Stimulated activated CD4-positive, alpha-beta T cell treated with anti-CD3 and anti-CD28 coated beads, TNF-alpha, amount 100 ng/mL, for 48 hours (primary cell): ENCODE data around the gene NRCAM.

Experiments
- DNase-seq, 3 donors: peaks; one replicate each; pipeline ENCODE4 v3.0.0-alpha.2; 2020; ENCODE audit warnings: low read depth in 3 of 3

The NRCAM gene

DNA sequence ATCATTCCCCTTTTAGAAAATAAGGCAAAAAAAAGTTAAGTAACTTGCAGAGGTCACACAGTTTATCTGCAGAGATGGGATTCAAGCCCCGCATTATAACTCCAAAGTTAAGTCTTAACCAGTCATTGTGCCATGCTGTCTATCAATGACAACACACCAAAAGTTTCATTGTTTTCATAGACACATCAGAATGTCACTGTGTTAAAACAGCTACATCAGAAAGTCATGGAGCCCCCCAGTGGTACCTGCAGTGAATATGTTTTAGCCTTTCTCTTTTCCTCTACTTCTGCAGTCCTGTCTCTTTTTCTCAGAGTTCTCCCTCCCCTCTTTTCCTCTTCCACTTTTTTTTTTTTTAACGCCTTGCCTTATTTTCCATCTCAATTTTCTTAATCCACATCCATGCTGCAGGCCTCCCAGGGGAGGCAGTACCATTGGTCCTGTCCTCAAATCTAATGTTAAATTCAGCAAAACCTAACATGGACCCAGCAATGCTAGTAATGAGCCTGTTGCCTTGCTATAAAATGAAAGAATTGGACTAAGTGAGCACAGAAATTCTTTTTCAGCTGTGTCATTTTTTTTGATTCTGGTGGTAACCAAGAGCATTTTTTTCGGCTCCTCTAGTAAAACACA is 3.8 kb upstream of the NRCAM start:
- DNase-seq, result no peak

DNA sequence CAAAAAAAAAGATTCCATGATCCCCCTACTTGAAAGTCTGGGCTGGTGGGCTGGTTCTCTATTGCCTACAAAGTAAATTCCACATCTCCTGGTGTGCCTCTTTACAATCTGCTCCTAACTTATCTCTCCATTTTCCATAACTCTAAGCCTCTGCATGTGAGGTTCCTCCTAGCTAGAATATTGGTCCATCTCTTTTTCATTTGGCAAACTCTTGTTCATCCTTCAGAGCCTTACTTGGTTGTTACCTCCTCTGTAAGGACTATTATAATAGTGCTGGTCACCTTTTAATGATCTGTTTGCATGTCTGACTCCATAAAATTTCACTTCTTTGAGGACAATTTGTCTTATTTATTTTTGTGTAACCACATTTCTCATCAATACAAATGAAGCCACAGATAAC is 1.6 kb upstream of the NRCAM start:
- no peak for DNase-seq

DNA sequence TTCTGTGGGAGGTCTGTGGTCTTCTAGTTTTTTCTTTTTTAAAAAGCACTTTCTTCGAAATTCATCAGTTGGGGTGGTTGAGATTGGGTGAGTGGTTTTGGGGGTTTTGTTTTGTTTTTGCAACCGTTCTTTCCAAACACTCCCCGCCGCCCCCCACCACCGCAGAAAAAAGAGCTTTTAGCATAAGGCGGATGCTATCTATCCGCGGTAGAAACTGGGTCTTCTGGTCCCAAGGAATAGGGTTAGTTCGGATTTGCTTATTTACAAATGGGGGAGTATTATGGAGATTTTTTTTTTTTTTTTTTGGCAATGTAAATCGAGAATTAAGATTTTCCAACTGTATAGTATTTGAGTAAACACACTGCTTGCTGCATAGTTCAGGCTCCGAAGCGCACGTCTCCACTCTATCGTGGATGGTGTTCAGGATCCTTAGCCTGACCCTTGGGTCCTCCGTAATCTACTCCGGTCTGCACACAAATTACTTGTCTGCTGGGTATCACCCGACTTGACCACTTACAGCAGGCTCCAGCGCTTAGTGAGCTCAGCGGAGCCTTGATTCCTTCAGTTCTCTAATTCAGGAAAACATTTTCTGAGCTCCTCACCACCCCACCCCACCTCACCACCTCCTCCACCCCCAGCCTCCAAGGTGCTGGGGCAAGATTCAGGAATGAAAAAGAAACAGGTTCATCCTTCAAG is 757 bp upstream of the NRCAM start:
- no peak for DNase-seq

DNA sequence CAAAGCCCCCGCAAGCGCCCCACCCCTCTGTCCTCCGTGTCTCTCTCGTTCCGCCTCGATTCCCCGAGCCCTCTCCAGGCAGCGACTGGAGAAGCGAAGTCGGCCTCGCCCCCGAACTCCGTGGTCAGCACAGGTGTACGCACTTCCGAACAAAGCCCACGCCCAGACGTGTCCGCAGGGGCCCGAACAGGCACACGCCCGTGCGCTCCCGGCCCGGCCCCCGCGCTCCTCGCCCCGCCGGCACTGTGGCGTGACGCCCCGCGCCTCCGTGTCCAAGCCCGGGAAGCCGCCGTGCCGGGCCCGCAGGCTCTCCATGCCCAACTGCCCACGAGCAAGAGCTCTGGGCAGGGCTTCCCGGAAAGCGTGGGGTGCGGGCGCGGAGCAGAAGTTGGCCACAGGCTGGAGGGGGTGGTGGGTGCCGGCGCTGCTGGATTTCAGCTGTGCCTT is 662 bp downstream of the NRCAM start:
- no peak for DNase-seq

DNA sequence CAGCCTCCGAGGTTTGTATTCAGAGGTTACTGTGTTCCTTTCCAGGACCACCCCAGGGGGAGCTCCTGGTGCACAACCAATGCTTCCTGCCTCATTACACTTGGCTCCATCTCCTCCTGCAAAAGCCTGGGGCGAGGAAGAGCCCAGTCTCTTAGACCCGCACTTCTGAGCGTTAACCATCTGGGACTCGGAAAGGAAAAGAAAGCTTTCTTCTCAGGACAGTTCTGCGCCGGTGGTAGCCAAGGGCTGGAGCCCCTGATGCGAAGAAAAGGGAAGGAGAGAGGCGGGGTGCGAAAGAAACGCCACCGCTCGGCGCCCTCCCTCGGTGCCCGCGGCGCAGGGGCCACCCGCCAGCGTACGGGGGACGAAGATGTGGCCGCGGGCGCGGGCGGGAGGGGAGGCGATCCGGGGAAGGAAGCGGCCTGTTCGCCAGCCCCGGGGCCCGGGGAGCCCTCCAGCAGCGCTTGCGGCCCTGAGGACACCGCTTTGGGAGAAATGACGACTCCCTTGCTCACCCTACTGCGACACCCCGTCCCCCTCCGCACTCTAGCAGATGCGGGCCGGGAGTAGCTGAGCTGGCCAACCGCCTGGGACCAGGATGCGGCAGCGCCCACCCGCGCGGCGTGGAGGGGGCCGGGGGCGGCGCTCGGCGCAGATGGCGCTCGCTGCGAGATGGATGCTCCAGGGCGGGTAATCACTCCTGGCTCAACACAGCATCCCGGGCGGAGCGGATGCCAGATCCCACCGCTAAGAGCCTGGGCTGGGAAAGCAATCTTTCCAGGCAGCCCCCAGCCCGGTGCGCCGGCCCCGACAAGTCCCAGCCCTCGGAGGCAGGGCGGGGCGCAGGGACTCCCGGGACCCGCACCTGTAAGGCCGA is 1.3 kb downstream of the NRCAM start:
- DNase-seq, result no peak

DNA sequence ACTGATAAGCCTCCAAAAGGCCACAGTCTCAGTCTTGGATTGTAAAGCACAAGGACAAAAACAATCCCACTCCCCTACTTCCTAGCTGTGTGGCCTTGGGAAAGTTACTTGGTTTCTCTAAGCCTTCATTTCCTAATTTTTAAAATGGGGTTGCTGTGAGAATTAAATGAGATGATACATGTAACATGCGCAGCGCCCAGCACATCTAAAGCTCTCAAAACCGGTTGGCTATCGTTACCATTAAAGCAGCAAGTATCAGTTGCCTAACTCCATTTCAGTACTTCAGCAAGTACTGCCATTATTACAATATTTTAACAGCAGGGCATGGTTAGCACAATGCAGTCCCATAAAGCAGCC is 1.9 kb downstream of the NRCAM start:
- no peak for DNase-seq

DNA sequence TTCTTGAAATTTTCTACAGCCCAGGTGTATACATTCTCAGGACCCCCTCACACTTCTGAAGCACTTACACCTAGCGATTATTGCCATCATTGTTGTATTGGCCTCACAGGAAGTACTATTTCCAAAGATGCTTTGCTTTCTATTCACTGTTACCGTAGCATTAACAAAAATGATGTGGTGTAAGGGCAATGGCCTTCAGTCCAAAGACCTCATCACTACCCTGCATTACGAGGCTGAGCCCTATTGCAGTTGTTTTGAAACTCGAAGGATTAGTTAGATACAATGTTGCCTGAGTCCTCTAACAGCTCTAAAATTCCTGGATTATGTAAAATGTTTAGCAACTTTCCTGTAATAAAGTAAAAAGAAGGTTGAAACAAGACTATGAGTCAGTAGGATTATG is 2.9 kb downstream of the NRCAM start:
- DNase-seq, result no peak

DNA sequence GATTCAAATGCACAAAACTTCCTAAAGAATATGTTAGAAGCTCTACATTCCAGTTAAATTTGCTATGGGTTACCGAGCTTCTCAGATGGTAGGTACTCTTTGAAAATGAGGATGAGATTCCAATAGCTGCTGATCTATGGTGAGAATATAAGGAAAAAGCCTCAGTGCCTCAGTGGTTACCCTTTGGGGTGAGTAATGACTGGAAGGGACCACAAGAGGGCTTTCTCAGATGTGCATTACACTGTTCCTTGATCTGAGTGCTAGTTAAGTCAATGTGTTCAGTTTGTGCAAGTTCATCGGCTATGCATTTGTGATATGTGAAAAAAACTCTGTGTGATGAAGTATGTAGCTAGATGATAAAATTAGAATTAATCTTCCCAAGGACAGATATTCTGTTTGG is 3.5 kb downstream of the NRCAM start:
- DNase-seq, result no peak

DNA sequence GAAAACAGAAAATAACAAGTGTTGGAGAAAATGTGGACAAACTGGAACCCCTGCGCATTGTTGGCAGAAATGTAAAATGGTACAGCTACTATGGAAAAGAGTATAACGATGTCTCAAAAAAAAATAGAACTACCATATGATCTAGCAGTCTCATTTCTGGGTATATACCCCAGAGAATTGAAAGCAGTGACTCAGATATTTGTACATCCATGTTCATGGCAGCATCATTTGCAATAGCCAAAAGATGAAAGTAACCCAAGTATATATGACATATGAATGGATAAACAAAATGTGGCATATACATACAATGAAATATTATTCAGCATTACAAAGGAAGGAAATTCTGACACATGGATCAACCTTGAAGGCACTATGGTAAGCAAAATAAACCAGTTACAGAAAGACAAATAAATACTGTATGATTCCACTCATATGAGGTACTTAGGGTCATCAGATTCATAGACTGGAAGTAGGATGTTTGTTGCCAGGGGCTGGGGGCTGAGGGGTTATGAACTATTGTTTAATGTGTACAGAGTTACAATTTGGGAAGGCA is 4.9 kb downstream of the NRCAM start:
- DNase-seq, result no peak

DNA sequence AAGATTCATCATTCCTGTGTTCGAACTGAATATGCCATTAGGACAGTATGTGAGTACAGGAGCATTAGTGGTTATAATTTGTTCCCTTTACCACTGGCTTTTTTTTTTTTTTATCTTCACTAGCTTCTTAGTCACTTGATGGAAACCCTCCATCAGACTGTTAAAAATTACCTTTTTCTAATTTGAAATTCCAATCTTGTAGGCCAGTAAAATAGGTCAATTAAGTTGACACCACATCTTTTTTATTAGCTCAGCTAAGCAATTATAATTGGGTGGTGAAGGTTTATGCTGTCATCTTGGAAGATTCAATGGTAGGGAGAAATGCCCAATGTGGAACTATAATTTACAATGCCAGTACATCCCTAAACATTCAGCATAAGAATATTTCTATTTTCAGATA is 6.1 kb downstream of the NRCAM start:
- no peak for DNase-seq

DNA sequence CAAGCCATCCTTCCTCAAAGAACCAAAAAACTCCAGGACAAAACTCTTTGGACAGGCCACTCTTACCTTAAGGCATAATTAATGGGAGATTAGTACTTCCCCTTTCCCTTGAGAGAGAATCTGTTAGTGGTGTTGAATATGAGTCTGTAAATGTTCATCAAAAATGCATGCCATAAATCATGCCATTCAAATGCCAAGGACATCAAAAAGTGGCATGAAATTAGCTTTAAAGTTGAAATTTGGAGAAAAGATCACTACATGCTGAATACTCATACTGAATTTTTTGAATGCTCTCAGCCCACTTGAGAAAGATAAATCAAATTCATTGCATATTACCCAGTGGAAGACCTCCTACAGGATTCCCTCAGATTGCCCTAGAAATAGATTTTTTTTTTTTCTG is 6.7 kb downstream of the NRCAM start:
- DNase-seq, result no peak

DNA sequence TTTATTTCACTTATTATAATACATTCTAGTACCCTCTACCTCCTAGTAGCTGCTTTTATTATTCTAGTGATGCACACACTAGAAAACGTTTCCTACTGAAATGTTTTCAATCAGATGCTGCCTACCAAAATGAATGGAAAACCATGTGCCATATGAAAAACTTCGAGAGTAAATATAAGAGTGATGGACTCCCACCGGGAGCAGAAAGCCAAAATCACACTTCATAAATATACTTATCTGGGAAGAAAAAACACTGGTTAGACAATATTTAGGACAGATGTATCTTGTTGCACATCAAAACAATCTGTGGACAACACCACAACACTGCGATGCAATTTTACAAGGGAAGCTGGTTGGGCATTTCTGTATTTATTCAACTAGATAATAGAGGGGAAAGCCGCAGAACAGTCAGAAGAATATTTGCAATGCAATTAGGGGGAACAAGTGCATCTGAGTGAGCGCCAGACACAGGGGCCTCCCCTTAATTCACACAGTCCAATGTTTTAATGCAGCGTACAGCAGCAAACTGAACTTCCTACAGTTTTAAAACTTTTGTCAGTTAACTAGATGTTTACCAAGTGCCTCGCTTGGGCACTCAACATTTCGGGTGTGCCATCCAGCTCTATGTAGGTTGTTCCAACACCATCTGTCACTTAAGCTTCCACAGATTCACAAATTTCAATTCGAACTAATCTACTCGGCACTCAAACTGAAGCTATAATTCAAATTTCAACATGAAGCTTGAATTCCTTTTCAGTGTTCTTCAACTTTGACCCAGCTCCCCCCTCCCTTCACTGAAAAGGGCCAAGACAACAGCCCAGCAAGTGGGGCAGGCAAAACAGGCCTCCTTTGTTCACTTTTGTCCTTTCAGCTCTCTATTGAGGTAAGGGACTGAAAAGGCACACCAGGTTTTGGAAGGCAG is 7.4 kb downstream of the NRCAM start:
- DNase-seq, result no peak

DNA sequence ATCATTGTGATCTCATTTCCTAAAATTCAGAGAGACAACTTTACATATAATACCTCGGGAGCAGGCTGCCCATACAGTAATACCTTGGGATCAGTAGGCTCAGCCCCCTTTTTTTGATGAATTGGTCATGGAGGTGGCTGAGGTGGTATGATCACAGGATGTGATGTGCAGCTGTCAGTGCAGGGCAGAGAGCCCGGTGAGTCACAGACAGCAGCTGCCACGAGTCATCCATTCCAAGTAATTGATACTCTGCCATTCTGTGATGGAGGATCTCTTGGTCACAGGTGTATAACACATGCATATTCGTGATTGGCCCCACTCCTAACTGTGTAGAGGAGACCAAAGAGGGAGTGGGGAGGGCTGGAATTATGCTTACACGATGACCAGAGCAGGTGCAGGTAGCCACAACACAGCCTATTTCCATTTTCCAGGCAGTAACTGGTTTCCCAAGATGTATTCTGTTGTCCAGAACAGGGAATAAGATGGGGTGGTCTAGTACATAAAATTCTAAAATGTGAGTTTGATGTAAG is 14.1 kb downstream of the NRCAM start:
- DNase-seq, result peak in 2 of 3 donors; percentile 20 to 48

DNA sequence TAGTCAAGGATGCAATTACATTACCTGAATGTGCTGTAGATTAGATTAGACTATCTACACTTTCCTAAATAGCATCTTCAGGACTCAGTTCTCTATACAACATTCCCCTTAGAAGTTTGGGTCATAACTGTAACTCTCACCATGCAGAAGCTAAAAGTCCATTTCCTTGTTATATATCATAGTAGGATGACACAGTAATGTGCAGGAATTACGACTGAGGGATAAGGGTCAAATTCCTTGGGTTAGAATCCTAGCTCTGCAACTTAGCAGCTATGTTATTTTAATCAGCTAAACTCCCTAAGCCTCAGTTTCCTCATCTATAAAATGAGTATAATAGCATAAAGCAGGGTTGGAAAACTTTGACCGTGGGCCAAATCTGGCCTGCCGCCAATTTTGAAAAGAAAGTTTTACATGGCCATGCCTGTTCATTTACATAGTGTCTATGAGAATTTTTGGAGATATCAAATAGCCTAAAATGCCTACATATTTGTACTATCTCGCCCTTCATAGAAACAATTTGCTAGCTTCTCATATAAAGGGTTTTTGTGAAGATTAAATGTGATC is 14.8 kb downstream of the NRCAM start:
- DNase-seq, result no peak

DNA sequence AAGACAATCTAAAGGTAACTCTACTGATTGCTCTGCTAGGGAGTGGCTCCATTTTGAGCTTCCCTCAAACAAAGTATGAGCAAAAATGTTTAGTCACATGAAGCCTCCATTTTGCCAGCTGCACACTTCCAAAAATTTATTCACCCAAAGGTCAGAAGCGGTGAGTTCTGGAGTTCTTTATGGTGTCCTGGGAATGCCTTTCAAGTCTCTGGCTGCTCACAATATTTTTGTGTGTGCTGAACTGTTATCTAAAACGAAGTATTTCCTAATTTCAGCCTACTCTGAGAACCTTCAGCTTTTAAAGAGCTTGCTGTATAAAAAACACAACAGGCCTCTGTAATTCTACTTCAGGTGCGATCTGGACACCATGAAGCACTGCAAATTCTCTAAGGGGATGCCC is 15.6 kb downstream of the NRCAM start:
- DNase-seq, result no peak

DNA sequence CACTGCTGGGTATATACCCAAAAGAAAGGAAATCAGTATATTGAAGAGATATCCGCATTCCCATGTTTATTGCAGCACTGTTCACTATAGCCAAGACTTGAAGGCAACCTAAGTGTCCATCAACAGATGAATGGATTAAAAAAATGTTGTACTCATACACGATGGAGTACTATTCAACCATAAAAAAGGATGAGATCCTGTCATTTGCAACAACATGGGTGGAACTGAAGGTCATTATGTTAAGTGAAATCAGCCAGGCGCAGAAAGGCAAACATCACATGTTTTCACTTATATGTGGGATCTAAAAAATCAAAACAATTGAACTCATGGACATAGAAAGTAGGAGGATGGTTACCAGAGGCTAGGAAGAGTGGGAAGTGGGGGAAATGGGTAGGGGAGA is 19.3 kb downstream of the NRCAM start:
- DNase-seq, result no peak

DNA sequence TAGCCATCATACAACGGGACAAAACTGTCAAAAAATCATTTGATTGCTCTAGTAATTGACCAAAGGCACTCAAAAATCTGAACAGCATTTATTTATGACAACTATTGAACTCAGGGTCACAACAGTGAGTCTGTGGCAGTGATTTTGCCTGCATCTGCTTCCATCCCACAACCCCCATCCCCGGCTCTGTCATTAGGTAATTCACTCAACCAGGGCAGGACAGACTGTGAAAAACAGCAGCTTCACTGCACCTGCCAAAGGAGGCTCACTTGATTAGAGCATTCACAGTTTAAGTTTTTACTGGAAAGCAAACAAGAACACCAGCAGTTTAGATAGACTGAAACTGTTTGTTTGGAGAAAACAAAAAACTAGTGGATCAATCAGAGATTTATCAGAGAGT is 22.2 kb downstream of the NRCAM start:
- no peak for DNase-seq

DNA sequence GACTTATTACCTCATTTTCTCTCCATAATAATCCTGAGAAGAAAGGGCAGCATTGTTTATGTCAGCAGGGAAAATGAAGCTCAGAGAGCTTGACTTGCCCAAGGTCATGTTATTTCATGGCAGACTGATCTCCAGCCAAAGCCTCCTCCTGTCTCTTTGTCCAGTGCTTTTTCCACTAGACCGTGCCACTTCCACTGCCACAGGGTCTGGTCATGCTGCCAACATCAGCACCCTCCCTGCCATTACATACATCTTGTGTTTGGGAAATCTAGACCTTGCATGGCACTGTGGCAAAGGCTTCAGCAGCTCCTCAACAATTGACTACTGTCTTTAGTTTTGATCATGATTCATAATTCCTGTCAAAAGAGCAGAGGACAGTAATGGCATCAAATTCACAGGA is 25.1 kb downstream of the NRCAM start:
- no peak for DNase-seq

DNA sequence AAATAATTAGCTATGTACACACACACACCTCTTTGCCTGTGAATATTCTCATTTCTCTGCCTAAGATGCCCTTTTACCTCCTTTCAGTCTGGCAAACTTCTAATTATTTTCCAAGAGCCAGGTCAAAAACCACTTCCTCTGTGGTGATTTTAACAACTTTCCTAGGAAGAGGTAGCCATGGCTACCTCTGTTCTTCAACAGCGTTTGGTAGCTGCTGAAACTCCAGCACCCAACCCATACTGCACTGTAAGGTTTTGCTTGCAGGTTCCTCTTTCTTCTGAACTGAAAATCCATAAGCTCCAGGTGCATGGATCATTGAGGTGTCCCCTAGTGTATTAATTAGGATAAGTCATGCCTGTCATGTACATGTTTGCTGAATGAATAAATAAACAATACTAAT is 25.6 kb downstream of the NRCAM start:
- no peak for DNase-seq

DNA sequence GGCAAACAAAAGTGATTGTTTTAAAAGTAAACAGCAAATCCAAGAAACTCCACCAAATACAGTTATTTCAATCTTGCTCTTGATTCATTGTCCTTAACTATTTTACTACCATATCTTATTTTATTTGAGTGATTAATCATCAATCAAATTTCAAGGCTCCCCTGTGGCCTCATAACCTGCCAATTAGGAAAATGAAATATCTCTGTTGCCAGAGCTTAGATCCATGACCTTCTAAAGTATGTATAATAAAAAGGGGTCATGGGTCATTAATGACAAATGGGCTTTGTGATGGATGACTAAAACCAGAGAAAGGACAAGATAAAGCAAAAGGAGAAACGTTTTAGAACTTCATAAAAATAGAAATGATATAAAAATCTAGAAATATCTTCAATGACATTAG is 28.5 kb downstream of the NRCAM start:
- no peak for DNase-seq

DNA sequence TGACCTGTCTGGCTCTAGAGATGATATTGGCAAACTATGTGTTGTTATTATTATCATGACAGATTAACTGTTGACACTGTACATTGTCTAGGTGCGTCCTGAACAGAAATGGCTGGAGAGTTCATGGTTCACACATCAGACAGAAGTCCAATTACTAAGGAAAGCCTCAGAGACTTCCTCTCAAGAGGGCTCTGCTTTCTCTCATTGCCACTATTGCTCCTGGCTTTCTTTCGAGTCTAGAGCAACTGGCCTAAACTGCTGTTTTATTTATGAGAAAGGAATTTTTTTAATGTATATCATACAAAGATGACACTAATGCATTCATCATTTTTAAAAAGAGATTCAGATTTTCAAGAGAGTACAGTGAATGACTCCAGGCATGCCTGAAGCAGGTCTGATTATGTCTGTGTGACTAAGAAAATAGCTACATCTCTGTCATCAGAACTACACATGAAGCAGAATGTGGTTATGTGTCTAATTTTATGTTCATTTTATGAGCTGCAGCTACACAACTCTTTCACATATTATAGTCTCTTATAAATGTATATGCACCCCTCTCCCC is 30.4 kb downstream of the NRCAM start:
- no peak for DNase-seq
